Thoracic aorta (tissue), 2 donors: ENCODE data around the gene NUAK1. TPM values are rescaled to one million over a fixed set of nuclear protein-coding genes. Genes with fewer than 3 reads are reported as not detected.

Source experiments
- ATAC-seq: fragments of 150-250 bp; one replicate; pipeline ENCODE4 v1.8.0; 2017; ENCODE audit warnings: low read depth; ENCODE audit not compliant: insufficient number of reproducible peaks, low FRiP score
- DNase-seq: peaks from one replicate; pipeline ENCODE4 v3.0.0-alpha.2; 2020; ENCODE audit warnings: low spot score
- H3K27ac ChIP-seq, 2 donors: fragments of 200-600 bp; sonication (generic); 1 replicate in 1 of 2; 2 replicates in 1 of 2; pipeline ENCODE4 v1.5.1; 2016; ENCODE audit warnings: mild to moderate bottlenecking in 2 of 2, moderate library complexity in 2 of 2
- H3K27me3 ChIP-seq: fragments of 200-600 bp; sonication (generic); replicated peaks from 2 replicates; pipeline ENCODE4 v1.6.0; 2016; ENCODE audit warnings: mild to moderate bottlenecking; ENCODE audit not compliant: insufficient read depth
- H3K36me3 ChIP-seq: fragments of 200-600 bp; sonication (generic); one replicate; pipeline ENCODE4 v1.5.1; 2016
- H3K4me1 ChIP-seq, 2 donors: fragments of 200-600 bp; sonication (generic); 1 replicate in 1 of 2; 2 replicates in 1 of 2; pipeline versions ENCODE4 v1.5.1 to v1.6.0; 2016; ENCODE audit warnings: low read depth in 2 of 2, mild to moderate bottlenecking in 1 of 2; ENCODE audit not compliant: control insufficient read depth in 1 of 2
- H3K4me3 ChIP-seq: fragments of 200-600 bp; sonication (generic); 2 replicates; pipeline ENCODE4 v1.5.1; 2016; ENCODE audit warnings: mild to moderate bottlenecking
- H3K9me3 ChIP-seq: fragments of 200-600 bp; sonication (generic); 2 replicates; pipeline ENCODE4 v1.5.1; 2016
- total RNA-seq, 2 donors: library from RNA; depleted of rRNA; stranded (reverse); fragments of >200 nt; gene quantifications; one replicate each; pipeline versions ENCODE4 v1.1.0 to v1.2.3, GENCODE V29; 2016
- TF ChIP-seq, protein P1 (sequence below): fragments of 200-600 bp; sonication (generic); IDR thresholded peaks from one replicate; pipeline ENCODE4 v1.5.1; 2019; ENCODE audit warnings: antibody characterized with exemption

The NUAK1 gene
- total RNA-seq, 2 donors from 2014 or later = 20.0 to 31.4 TPM

DNA sequence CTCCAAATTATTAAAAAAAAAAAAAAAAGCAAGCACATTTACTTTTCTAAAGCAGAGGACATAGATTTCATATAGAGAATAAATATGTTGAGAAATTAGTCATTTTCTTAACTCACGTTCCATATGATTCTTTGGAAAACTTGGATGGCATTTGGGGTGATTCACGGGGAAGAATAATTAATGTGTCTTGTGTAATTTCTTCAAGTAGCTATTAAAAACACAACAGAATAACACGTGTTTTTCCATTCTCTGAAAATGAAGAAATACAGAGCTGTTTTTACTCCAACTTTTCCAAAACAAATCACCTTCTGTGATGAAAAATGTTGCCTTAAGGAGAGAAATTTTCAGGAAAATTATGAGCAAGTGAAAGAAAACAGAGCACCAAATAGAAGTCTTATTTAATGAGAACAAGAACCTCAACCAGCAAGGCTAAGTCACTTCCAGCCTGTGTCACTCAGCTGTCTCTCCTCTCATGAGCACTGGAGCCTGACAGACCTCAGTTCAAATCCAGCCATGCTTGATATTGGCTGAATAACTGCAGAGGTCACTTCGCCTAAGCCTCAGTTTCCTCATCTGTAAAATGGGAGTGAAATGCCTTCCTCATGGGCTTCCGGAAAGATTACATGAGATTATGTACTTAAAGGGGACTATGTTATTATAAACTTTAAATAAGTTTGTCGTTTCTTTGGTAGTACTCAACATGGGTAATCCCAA, 42.8 kb upstream of the NUAK1 start:
- Histone ChIP-seq H3K36me3 (no peaks in the 10 kb centered on the region), H3K4me3 (no peak overlapping the region), H3K27ac (no peak overlapping the region), H3K27me3 (no peaks in the 10 kb centered on the region), H3K9me3 (no peaks in the 10 kb centered on the region), H3K4me1 (no peaks in the 10 kb centered on the region)
- ATAC-seq (no peak), DNase-seq (no peak)
- TF ChIP-seq, protein P1, sequence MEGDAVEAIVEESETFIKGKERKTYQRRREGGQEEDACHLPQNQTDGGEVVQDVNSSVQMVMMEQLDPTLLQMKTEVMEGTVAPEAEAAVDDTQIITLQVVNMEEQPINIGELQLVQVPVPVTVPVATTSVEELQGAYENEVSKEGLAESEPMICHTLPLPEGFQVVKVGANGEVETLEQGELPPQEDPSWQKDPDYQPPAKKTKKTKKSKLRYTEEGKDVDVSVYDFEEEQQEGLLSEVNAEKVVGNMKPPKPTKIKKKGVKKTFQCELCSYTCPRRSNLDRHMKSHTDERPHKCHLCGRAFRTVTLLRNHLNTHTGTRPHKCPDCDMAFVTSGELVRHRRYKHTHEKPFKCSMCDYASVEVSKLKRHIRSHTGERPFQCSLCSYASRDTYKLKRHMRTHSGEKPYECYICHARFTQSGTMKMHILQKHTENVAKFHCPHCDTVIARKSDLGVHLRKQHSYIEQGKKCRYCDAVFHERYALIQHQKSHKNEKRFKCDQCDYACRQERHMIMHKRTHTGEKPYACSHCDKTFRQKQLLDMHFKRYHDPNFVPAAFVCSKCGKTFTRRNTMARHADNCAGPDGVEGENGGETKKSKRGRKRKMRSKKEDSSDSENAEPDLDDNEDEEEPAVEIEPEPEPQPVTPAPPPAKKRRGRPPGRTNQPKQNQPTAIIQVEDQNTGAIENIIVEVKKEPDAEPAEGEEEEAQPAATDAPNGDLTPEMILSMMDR = no peak

DNA sequence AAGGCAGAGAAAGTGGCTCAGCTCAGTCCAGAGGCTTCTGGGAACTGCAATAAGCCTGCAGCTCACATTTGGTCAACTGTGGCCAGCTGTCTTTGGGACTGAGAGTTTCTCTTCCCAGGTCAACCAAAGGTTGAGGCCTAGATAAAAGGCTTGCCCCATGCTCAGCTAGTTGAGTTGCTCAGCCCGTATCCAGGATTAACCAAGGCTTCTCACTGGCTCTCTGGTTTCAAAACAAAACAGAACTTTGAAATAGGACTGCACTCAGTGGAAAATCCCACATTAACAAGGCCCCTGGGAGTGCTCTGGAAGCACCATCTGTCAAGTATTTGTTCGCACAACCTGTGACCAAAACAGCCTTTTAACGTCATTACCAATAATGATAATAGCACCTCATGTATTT, 40.3 kb upstream of the NUAK1 start:
- ATAC-seq (no peak), DNase-seq (no peak)
- Histone ChIP-seq H3K9me3 (no peaks in the 10 kb centered on the region), H3K4me1 (no peaks in the 10 kb centered on the region), H3K4me3 (no peak overlapping the region), H3K27ac (no peak overlapping the region), H3K36me3 (no peaks in the 10 kb centered on the region), H3K27me3 (no peaks in the 10 kb centered on the region)
- TF ChIP-seq, protein P1 = no peak

DNA sequence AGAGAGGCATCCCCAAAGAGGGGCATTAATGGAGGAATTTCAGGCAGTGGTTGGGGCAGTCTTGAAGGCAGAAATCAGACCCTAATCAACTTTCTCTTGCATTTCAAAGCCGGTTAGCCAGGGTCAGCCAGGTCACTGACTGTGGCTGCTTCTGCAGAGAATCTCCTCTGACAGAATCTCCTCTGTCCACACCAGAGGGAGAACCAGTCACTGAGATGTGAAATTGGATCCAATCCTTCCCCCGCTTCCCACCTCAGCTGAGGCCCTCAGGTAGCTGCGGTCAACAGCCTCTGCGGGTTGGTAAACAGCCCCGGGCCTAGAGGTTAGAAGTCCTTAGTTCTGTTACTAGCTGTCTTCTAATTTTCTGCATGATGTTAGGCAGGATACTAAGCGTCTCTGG, 39.8 kb upstream of the NUAK1 start:
- H3K4me3 ChIP-seq = no peak overlapping the region
- H3K4me1 ChIP-seq = no peaks in the 10 kb centered on the region
- DNase-seq = no peak
- no peaks in the 10 kb centered on the region for H3K27me3 ChIP-seq
- H3K27ac ChIP-seq = no peak overlapping the region
- TF ChIP-seq, protein P1 = no peak
- H3K9me3 ChIP-seq = no peaks in the 10 kb centered on the region
- no peaks in the 10 kb centered on the region for H3K36me3 ChIP-seq
- ATAC-seq = no peak

DNA sequence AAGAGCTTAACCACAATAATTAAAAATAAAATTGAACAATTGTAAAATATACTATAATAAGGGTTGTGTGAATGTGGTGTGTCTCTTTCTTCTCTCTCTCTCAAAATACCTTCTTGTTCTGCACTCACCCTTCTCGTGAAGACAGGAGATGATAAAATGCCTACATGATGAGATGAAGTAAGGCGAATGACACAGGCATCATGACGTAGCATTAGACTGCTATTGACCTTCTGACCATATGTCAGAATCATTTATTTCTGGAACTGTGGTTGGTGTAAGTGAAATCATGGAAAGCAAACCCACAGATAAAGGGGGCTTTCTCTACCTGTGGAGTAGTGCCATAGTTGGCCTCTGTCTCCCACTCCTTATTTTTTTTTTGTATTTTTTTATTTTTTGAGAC, 37.8 kb upstream of the NUAK1 start:
- TF ChIP-seq, protein P1 = no peak
- ATAC-seq = no peak
- no peak for DNase-seq
- Histone ChIP-seq H3K4me3 (no peak overlapping the region), H3K27ac (no peak overlapping the region), H3K9me3 (no peaks in the 10 kb centered on the region), H3K36me3 (no peaks in the 10 kb centered on the region), H3K27me3 (no peaks in the 10 kb centered on the region), H3K4me1 (no peaks in the 10 kb centered on the region)

DNA sequence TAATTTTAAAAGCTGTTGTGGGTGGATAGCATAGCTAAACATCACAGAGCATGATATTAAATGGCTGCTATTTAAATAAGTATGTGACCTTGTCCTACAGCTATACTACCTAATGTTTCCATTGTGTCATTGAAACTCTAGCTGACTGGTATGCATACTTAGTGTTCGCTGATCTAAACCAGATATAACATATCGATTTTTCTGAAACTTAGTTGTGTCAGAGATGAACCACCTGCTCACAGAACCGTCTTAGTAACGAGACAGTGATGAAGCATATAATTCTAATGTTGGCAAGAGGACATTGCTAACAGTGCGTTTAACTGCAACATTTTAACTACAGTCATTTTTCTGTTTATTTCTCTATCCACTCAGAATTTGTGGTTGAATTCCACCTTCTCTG, 36.1 kb upstream of the NUAK1 start:
- Histone ChIP-seq H3K36me3 (no peaks in the 10 kb centered on the region), H3K27me3 (no peaks in the 10 kb centered on the region), H3K4me1 (no peaks in the 10 kb centered on the region), H3K4me3 (no peak overlapping the region), H3K27ac (no peak overlapping the region), H3K9me3 (no peaks in the 10 kb centered on the region)
- no peak for DNase-seq
- TF ChIP-seq, protein P1 = no peak
- no peak for ATAC-seq
